ENCODE data around the gene HMGCLL1.

DNA sequence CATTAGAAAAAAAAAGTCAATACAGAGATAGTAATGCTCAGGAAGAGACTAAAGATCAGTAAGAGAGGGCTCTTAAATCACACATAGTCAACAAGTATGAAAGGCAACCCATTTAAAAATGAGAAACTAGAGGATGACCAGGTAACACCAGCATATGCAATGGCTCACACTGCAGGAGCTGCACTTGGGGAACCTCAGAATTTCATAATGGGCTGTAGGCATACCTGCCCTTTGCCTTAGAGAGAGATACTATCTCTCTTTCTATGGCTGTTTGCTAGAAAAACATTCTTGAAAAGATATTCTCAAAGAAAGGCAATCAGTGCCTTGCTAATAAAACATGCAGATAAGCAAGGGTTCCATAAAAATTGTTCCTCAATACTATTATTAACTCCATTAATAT, 33.2 kb downstream of the HMGCLL1 start:
- TF ChIP-seq, protein P1, sequence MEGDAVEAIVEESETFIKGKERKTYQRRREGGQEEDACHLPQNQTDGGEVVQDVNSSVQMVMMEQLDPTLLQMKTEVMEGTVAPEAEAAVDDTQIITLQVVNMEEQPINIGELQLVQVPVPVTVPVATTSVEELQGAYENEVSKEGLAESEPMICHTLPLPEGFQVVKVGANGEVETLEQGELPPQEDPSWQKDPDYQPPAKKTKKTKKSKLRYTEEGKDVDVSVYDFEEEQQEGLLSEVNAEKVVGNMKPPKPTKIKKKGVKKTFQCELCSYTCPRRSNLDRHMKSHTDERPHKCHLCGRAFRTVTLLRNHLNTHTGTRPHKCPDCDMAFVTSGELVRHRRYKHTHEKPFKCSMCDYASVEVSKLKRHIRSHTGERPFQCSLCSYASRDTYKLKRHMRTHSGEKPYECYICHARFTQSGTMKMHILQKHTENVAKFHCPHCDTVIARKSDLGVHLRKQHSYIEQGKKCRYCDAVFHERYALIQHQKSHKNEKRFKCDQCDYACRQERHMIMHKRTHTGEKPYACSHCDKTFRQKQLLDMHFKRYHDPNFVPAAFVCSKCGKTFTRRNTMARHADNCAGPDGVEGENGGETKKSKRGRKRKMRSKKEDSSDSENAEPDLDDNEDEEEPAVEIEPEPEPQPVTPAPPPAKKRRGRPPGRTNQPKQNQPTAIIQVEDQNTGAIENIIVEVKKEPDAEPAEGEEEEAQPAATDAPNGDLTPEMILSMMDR (IDR thresholded peaks at IDR 0.05), result no peak
- no peak for TF ChIP-seq POLR2A (IDR thresholded peaks at IDR 0.05)

All from prostate gland (tissue), 2 donors.